HG03095 (cell line): Measurements from ENCODE around the gene TMEM91.

Source experiments
- ATAC-seq: cut with Tn5 transposase; IDR thresholded peaks from one replicate; pipeline ENCODE4 v1.9.1; 2021; ENCODE audit warnings: moderate library complexity; ENCODE audit not compliant: unreplicated experiment

Gene TMEM91

DNA sequence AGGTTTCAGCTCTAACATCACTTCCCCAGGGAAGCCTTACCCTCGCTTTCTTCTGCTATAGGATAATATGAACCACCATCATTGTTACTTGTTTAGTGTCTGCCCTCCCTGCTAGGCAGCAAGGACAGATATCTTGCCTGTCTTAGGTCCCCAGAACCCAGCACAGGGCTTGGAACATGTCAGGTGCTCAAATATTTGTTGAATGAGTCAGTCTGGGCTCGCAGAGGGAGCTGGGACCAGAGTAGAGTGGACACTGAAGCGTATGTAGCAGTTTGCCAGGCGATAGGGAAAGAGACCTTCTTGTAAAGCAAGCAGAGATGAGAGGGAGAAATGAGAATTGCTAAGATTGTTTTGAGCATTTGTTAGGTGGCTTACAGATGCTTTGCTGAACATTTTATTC lies 33.0 kb downstream of the TMEM91 start:
- ATAC-seq = no peak

DNA sequence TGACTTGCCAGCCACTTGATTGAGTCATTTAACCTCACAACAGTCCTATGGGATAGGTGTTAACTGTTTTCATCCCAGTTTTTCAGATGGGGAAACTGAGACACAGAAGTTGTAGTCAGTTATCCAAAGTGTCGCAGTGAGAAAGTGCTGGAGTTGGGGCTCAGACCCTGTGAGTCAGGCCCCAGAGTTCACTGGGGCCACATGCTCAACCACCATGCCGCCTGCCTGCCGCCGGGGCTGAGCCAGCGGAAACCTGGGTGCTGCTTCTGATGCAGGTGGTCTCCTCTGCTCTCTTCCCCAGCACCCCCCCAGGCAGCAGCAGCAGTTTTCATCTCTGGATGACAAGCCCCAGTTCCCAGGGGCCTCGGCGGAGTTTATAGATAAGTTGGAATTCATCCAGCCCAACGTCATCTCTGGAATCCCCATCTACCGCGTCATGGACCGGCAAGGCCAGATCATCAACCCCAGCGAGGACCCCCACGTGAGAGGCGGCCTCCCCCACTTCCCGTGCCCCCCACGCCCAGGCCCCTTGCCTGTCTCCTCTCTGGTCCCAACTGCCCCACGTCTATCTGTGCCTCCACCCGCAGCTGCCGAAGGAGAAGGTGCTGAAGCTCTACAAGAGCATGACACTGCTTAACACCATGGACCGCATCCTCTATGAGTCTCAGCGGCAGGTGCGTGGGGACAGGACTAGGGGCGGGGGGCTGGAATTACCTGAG lies 34.2 kb downstream of the TMEM91 start:
- no peak for ATAC-seq

GRCh38 chr19:41411100-41411967 lies 35.0 kb downstream of the TMEM91 start:
- no peak for ATAC-seq

GRCh38 chr19:41411968-41412265 lies 35.6 kb downstream of the TMEM91 start:
- no peak for ATAC-seq

GRCh38 chr19:41412953-41413352 lies 36.6 kb downstream of the TMEM91 start:
- no peak for ATAC-seq

DNA sequence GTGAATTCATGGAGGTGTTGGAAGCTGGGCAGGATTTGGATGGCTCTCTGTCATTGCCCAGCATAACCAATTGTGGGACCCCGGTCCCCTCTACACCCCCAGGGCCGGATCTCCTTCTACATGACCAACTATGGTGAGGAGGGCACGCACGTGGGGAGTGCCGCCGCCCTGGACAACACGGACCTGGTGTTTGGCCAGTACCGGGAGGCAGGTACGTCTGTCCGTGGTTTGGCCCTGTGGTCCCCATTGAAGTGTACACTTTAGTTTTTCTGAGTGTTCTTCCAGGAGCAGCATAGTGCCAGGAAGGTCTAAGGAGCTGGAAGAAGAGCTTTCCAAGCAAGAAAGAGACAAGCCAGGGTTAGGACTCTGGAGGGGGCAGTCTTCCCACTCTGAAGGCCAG lies 37.6 kb downstream of the TMEM91 start:
- no peak for ATAC-seq

DNA sequence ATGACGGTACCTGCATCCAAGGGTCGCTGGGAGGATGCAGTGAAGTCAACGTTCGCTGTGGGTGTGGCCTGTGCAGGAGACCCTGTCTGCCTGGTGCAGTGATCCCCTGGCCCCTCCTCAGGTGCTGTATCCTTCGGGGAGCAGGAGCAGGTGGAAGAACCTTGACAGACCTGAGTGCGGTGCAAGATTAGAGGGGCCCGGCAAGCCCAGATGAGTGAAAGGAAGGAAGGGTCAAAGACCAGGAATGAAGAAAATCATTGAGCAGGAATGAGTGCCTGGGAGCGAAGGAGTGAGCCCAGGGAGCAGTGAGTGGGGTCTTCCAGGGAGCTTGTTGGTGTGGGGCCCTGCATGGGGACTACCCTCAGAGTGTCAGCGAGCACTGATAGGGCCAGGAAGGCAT lies 38.1 kb downstream of the TMEM91 start:
- no peak for ATAC-seq

DNA sequence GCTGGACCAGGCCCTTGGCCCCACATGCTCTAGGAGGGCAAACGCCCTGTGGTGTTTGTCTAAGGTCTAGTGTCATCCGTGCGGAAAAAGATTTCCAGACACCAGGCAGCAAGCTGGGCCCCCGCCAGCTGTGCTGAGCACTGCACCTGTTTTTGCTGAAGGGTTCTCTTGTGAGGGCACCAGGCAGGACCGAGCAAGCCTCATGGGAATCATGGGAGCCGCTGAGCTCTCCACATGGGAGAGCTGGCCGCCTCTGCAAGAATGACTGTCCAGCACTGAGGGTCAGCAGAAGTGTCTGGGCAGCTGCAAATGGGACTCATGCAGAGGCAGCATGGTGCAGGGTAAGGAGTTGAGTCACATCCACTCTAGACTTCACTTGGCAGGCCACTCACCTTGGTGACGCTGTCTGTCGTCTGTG lies 38.8 kb downstream of the TMEM91 start:
- no peak for ATAC-seq

GRCh38 chr19:41416194-41416674 lies 39.9 kb downstream of the TMEM91 start:
- no peak for ATAC-seq

GRCh38 chr19:41420101-41420880 lies 44.0 kb downstream of the TMEM91 start:
- no peak for ATAC-seq

GRCh38 chr19:41421314-41421713 lies 45.0 kb downstream of the TMEM91 start:
- no peak for ATAC-seq

GRCh38 chr19:41421973-41422372 lies 45.6 kb downstream of the TMEM91 start:
- no peak for ATAC-seq

DNA sequence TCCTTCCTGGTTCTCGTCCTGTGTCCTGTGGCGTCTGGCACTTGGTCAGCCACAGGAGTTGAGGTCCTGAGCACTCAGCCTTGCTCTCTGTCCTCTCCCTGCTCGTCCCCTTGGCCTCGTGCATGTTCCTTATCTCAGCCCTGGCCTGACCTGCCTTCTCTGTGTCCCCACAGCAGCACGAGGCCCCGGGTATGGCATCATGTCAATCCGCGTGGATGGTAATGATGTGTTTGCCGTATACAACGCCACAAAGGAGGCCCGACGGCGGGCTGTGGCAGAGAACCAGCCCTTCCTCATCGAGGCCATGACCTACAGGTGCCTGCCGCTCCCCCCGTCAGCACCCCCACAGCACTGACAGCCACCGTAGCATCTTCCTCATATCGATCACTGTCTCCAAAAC lies 46.1 kb downstream of the TMEM91 start:
- ATAC-seq = no peak

DNA sequence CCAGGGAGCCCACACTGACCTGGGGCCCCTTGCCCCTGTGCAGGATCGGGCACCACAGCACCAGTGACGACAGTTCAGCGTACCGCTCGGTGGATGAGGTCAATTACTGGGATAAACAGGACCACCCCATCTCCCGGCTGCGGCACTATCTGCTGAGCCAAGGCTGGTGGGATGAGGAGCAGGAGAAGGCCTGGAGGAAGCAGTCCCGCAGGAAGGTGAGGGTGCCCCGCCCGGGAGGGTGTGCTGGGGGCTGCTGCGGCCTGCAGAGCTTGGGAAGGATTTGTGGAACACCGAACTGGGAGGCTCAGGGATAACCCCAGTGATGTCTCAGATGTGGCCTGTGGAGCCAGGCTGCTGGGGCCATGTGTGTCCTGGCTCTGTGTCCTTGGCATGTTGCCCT lies 46.6 kb downstream of the TMEM91 start:
- ATAC-seq = no peak

GRCh38 chr19:41424335-41425173 lies 48.2 kb downstream of the TMEM91 start:
- ATAC-seq = no peak

GRCh38 chr19:41425174-41426115 lies 49.1 kb downstream of the TMEM91 start:
- no peak for ATAC-seq

GRCh38 chr19:41426116-41426841 lies 49.9 kb downstream of the TMEM91 start:
- no peak for ATAC-seq

GRCh38 chr19:41426952-41427646 lies 50.8 kb downstream of the TMEM91 start, which contains the start of gene B3GNT8:
Gene B3GNT8 (minus strand): TSS chr19:41427374. CDS start chr19:41426778, 596 bp downstream.
- ATAC-seq = no peak
